Stimulated activated CD4-positive, alpha-beta T cell treated with anti-CD3 and anti-CD28 coated beads, Interleukin-4, amount 100 ng/mL, for 48 hours (primary cell): ENCODE data around the gene TDRD7.
"Not testable (repeated sequence)": the region's sequence is repeated elsewhere in the genome, so short reads cannot be mapped to it uniquely, and the experiment has no call there.

Experiments used
- DNase-seq, 2 donors: peaks; one replicate each; pipeline ENCODE4 v3.0.0-alpha.2; 2020; ENCODE audit warnings: low read depth in 2 of 2

Gene TDRD7

DNA sequence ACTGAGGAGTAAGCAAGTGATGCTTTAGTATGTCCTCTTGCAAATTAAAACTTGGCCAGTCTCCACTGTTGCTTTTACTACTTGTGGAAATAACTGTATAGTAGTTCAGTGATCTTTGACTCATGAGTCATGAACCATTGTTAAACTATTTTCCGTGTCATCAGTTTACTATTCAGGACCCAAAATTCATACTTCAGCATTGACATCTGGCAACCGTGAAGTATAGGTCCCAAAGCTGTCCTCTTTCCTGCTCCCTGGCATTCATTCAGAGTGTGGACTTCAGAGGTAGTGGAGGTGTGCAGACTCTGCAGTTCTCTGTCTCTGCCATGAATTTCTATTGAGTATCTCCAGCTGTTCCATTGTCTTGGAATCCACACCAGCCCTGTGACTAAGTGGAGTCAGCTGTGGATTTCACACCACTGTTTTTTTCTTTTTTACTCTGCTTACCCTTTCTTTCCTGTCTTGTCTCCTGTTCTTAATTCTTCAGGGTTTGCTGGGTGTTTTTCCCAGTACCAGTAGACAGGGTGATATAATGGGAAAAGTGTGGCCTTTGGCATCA, 7.5 kb downstream of the TDRD7 start:
- no peak for DNase-seq

DNA sequence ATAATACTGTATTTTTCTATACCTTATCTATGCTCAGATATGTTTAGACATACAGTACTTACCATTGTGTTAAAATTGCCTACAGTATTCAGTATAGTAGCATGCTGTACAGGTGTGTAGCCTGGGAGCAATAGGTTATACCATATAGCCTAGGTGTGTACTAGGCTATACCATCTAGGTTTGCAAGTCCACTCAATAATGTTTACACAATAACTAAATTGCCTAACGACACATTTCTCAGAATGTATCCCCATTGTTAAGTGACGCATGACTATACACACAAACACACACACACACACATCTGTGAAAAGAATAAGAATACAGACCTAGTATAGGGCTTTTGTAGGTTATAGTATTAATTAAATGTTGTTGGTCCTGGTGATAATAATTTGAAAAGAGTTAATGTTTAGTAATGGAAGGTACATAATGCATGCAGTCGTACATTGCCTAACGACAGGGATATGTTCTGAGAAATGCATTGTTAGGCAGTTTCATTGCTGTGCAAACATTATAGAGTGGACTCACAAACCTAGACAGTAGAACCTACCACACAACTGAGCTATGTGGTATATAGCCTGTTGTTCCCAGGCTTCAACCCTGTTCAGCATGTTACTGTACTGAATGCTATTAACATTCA, 13.6 kb downstream of the TDRD7 start:
- no peak for DNase-seq

DNA sequence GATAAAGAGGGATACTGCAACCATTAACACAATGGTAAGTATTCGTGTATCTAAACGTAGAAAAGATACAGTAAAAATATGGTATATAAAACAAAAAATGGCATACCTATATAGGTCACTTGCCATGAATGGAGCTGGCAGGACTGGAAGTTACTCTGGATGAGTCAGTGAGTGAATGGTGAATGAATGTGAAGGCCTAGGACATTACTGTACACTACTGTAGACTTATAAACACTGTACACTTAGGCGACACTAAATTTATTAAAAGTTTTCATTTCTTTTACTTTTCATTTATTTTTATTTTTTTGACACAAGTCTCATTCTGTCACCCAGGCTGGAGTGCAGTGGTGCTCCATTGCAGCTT, 14.1 kb downstream of the TDRD7 start:
- DNase-seq: no peak

DNA sequence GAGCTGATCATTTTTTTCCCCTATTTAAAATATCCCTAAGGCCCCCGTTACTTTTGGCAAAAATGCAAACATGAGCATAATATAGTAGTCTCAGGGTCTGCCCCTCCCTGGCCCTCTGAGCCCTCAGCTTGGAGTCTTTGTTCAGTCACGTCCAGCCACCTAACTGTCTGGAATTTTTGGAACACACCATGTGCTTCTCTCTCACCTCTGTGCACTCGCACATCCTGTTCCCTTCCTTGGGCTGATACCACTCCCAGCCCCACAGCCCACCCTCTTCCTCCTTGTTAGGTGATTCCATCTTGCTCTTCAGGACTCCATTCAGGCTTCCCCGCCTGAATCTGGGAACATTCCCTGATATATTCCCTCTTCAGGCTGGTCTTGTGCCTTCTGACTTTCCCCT, 16.0 kb downstream of the TDRD7 start:
- no peak for DNase-seq

DNA sequence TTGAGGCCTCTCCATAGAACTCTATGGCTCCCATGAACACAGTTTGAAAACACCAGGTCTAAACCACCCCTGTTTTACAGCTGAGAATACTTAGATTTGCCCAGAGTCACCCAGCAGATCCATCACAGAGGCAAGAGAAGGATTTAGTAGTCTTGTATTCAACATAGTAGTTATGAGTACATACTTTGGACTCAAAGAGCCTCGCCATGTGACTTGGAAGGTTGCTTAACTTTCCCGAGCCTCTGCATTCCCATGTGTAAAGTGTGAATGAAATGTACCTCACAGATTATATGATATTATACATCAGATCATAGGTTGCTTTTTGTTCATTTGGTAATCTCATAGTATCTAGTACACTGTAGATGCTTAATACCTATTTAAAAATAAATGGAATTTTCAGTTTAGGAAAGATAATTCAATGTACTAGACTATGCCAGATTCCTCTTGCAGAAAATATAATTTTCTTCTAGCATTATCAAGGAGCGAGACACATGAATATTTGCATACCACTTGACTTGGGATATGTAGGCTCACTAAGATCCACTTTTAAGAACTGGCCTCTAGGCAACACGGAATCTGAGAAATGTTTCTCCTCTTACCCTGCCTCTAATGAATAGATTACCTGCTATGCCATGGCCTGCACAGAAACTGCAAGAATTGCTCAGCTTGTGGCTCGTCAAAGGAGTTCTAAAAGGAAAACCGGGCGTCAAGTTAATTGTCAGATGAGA, 18.6 kb downstream of the TDRD7 start:
- no peak for DNase-seq

DNA sequence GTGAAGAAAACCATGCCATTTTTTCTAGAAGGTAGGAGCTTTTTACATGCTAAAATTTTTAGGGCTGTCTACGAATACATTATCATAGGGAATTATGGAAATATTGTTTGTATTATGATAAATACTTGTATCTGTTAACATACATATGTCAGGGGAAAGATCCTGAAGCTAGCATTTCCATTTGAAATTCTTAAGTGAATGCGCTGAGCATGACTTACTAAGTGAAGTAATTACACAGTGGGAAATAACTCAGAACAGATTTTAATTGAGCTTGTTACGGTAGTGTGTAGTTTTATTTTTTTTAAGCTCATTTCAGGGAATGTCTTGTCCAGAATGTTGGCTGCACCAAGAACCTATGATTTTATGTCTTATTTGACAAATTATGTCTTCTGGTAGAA, 19.1 kb downstream of the TDRD7 start:
- DNase-seq: no peak

DNA sequence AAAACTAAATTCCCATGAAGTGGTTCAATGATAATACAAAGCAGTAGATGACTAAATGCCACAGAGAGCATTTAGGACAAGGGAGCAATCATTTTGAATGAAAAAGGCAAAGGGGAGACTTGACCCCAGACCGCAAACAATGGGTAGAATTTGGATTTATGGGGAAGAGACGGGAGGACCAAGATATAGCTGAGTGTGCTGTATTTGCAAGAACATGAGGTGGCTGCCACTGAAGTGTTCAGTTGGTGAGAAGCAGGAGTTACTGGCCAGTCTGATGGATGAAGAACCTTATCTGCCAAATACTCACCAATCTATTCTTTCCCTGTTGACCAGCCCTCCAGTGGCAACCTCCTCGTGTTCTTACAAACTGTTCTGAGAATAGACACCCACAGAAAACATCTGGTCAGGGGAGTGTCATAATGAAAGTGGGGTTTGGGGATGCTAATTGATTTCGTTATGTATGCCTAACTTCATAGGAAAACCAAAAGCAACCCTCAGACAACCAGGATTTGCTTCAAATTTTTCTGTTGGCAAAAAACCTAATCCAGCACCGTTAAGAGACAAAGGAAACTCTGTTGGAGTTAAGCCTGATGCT, 19.8 kb downstream of the TDRD7 start:
- no peak for DNase-seq

DNA sequence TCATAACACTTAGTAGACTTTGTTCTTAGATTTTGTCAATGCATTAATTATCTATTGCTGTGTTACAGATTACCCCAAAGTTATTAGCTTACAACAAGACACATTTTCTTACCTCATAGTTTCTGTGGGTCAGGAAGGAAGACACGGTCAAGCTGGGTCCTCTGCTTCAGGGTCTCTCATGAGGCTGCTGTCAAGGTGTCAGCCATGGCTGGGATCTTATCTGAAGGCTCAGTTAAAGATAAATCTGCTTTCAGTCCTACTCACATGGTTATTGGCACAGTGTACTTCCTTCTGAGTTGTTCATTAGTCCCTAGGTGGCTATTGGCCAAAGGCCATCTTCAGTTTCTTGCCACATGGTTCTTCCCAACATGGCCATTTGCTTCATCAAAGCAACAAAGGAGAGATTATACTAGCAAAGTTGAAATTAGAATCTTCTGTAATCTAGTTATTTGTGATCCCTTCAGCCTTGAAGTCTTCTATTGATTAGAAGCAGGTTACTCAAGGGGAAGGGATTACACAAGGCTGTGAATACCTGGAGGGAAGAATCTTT, 25.2 kb downstream of the TDRD7 start:
- no peak for DNase-seq

DNA sequence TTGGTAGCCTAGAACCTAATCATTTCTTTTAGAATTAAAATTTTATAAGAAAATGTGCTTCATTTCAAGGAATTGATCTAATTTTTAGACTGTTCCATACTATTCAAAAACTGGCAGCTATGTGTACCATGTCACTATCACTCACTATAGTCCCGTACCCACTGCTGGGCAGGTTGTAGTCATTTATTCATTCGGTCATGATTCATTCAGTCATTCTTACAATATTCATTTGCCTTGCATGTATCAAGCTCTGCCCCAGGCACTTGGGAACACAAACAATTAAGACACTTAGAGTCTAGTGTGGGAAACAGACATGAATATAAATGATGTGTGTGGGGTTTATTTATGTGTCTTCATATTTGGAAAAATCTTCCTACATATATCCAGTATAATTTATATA, 26.4 kb downstream of the TDRD7 start:
- DNase-seq: no peak

DNA sequence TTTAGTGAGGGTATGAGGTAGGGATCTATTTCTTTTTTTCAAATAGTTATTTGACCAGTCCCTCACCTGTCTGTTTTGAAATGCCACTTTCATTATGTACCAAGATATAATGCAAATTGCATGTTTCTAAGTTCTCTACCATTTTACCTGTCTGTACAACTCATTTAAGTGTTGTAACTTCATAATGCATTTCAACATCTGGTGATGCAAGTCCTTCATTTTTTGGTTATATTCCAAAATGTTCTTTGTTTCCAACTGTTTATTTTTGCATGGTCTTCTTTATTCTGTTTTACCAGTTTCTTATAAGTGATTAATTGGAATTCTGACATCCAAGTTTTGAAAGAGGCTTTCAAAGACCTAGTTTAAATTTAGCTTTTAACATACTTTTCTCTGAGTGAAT, 26.8 kb downstream of the TDRD7 start:
- DNase-seq: no peak

DNA sequence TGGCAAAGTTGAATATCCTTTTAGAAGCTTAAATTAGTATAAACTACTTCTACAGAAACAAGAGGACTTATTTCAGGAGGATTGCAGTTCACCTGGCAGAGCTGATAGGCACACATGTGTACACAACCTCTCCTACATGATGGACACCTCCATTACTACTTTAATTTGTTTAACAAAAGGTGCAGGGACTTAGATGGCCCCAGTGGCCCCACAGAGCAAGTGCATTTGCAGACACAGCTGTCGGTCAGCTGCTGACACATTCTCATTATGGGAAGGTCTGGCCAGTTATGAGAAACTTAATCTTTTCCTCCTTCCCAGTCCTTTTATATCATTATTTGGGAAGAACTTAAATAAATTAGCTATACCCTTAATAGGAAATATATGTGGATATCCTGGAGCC, 28.3 kb downstream of the TDRD7 start:
- DNase-seq: no peak

DNA sequence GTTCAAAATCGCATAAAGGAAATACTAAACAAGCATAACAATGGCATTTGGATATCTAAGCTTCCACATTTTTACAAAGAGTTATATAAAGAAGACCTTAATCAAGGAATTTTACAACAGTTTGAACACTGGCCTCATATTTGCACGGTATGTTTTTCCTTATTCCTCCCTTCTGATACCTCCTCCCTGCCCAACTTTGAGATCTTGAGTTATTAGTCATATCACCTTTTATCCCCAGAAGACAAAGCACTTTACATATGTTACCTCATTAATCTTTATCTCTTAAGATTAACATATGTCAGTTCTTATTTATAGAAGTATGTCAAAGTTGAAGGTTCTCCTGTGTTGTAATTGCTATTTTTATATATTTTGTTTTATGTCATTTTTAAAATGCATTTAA, 29.8 kb downstream of the TDRD7 start:
- no peak for DNase-seq

DNA sequence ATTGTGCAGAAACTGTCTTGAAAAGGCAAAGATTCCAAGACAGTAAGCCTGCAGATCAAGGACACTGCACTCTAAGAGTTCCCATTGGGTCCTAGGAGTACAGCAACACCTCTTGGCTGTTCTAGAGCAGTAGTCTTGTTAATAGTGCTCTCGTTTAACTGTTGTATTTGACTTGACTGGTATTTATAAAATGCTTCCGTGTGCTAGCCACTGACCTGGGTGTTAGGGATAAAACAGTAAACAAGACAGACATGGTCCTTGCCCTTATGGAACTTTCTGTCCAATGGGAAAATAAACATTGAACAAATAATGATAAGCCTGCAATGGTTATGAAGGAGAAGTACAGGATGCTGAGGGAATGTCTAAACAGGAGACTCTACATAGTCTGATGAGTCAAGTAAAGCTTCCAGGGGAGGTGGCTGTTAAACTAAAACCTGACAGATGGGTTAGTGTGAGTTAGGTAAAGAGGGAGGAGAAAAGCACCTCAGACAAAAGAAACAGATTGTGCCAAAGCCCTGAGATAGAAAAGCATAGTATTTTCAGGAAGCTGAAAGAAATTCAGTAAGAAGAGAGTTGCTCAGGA, 33.3 kb downstream of the TDRD7 start:
- no peak for DNase-seq

DNA sequence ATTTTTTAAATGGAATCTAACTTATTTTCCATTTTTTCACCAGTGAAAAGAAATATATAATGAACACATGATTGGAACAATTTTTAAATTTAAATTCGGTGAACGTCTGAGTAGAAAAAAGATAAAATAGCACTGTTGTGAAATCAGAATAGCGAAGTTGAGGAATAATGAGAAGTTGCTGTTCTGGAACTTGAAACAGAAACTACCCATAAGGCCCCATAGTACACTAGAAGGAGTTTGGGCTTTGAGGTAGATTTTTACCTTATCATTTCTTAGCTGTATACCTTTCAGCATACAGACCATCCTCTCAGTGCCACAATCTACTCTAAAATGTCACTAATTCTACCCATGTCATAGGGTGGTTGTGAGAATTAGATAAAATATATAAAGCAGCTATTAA, 35.1 kb downstream of the TDRD7 start:
- no peak for DNase-seq

DNA sequence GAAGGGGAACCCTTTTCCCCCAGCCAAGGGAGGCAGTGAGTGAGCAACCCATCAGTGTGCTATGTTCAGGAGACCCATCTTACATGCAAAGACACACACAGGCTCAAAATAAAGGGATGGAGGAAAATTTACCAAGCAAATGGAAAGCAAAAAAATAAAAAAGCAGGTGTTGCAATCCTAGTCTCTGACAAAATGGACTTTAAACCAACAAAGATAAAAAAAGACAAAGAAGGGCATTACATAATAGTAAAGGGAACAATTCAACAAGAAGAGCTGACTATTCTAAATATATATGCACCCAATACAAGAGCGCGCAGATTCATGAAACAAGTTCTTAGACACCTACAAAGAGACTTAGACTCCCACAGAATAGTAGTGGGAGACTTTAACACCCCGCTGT, 41.7 kb downstream of the TDRD7 start:
- not testable (repeated sequence) for DNase-seq

DNA sequence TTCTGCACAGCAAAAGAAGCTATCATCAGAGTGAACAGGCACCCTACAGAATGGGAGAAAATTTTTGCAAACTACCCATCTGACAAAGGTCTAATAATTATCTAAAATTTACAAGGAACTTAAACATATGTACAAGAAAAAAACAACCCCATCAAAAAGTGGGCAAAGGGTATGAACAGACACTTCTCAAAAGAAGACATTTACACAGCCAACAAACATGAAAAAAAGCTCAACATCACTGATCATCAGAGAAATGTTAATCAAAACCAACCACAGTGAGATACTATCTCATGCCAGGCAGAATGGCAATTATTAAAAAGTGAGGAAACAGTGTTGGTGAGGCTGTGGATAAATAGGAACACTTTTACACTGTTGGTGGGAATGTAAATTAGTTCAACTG, 44.9 kb downstream of the TDRD7 start:
- not testable (repeated sequence) for DNase-seq

DNA sequence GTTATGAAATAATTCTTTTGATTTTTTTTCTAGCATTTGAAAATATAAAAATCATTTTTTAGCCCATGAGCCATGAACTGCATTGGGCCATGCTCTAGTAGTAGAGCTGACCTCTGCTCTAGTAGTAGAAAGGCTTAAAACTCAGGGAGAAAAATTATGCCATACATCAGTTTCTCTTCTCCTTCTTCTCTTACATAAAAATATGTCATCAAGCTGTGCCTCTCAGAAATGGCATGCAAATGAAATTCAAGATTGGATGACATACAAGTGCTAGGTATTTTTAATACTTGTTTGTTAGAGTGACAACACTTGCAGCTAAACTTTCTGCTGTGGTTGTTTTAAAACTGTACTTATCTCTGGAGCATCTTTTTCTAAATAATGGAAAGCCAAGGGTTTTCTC, 47.4 kb downstream of the TDRD7 start:
- no peak for DNase-seq

DNA sequence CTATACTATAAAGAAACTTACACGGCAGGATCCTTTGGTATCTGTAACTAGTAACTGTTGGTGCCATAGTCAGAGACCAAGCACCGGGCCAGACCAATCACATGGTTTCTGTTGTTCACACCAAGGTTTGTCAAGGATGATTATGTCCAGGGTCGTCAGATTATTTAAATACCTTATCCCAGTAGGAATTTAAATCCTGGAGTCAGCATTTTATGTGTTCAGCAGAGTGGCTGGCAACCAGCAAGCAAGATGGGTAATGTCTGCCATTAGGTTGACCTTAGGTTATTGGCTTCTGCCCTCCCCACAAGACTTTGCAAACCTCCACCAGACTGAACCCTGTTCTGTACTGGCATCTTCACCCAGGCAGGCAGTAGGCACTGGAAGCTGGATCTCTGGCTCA, 50.3 kb downstream of the TDRD7 start:
- DNase-seq: no peak

DNA sequence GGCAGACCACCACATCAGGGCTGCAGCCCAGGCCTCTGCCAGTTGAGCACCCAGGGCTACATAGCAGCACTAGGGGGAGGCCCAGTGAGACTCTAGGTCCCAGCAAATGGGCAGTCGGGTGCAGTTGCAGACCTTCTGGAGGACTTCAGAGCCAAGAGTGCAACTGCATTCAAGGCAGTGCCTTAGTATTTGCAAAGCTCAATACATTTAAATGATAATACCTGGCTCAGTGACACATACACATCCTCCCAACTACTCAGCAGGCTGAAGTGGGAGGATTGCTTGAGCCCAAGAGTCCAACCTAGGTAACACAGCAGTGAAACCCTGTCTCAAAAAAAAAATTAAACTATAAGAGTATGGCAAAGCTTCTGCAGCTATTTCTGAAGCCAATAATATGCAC, 51.0 kb downstream of the TDRD7 start:
- DNase-seq: no peak

DNA sequence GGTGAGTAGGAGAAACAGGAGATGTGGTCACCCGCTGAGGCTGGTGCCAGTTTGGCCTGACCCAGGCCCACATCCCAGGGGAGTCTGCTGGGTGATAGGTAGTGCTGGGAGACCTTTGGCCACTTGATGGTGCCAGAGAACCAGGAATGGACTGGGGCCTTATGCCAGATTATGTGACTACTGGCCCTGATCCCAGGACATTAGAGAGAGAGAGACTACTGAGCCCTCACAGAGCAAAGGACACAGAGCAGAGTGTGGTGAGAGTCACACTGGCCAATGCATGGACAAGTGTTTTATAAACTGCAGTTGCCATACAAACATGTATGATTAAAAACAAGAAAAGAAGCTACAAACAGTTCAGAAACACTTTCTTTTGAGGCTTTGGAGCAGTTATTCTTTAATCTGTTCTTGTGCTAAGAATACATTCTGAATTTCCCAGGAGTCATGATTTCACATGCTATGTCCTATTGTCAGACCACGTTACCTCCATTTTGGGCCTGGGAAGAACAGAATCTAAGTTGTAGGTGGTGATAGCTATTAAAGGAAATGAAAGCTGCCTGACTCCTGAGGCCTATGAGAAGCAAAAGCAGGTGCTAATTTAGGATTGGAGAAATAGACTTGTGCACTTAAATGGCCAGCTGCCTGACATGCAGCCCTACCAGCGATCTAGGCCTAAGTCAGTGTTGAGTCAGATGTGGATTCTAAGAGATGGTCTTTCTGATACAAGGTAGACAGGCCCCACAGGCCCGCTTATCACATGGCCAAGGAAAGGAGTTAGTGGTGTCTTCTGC, 57.0 kb downstream of the TDRD7 start:
- peak; percentile 7 to 19 for DNase-seq

DNA sequence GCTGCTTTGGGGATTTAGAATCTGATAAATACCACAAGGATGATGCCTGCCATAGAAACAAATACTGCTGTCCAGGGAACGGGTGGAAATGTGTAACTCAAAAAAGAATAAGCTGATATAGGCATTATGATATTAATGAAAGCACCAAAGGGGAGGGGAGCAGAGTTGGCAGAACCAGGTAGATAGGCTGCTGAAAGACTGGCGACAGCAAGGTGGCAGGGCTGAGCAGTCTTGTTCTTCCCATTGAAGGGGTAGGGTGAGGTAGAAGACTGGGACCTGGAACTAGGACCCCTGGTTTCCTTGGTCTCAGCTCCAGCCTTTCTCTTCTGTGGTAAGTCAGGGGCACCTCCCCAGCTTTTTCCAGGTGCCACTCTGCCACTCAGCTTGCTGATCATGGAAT, 58.2 kb downstream of the TDRD7 start:
- no peak for DNase-seq

DNA sequence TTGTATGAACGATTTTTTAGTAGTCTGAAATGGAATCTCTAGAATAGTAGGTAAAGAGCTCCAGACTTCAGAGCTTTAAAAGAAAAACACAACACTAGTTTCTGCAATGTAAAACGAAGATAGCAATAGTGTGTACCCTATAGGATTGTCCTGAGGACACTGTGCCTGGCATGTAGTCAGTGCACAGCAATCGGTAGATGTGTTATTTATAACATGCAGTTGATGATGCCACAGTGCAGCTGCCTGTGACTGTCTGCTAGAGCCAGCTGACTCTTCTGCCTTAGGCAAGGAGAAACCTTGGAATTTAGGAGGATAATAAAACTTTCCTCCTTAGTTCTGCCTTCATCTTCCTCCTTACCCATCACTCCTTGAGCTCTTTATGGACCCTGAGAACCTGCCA, 61.8 kb downstream of the TDRD7 start:
- DNase-seq: no peak
